ENCODE results near the gene GPER1.
"Not testable (repeated sequence)": the region's sequence is repeated elsewhere in the genome, so short reads cannot be mapped to it uniquely, and the experiment has no call there.

The GPER1 gene

GRCh38 chr7:1109581-1110310 lies 21.8 kb downstream of the GPER1 start:
- no peak overlapping the region for H3K9ac ChIP-seq (ENCODE audit: low read length in 5 of 5)
- H3K4me1 ChIP-seq (ENCODE audit: control insufficient read depth in 5 of 5, insufficient read depth in 5 of 5, low read length in 5 of 5): peaks cover 0 to 12% (median 0%) of the 10 kb centered on the region in 5 donors
- H3K27me3 ChIP-seq (ENCODE audit: control insufficient read depth in 5 of 5, insufficient read depth in 4 of 5, low read length in 5 of 5): peaks cover 0 to 4% (median 0%) of the 10 kb centered on the region in 5 donors
- H3K36me3 ChIP-seq (ENCODE audit: control insufficient read depth in 5 of 5, insufficient read depth in 5 of 5, low read length in 5 of 5): peaks cover 0 to 8% (median 0%) of the 10 kb centered on the region in 5 donors
- no peaks in the 10 kb centered on the region for H3K9me3 ChIP-seq (ENCODE audit: control insufficient read depth in 5 of 5, low read length in 5 of 5)
- H3K27ac ChIP-seq (ENCODE audit: low read depth, low read length): no peak overlapping the region
- no peak overlapping the region for H3K4me3 ChIP-seq (ENCODE audit: low read depth in 1 of 5, low read length in 5 of 5)

DNA sequence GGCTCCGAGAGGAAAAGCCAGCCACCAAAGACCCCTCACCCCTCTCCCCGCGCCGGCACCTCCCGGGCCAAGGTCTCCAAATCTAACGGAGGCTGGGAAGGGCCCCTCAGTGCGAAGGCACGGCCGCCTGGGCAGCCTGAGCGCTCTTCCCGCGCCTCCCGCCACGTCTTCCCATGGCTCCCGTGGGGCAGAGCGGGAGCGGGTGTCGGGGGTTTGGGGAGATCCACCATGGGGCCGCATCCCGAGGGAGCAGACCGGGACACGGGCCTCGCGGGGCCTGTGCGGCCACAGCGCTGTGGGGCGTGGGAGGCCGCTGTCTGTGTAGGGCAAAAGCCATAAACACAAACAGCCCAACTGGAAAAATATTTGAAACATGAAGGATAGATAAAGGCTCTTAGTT lies 22.4 kb downstream of the GPER1 start:
- no peak overlapping the region for H3K9ac ChIP-seq (ENCODE audit: low read length in 5 of 5)
- peaks cover 0 to 8% (median 0%) of the 10 kb centered on the region in 5 donors for H3K36me3 ChIP-seq (ENCODE audit: control insufficient read depth in 5 of 5, insufficient read depth in 5 of 5, low read length in 5 of 5)
- no peaks in the 10 kb centered on the region for H3K9me3 ChIP-seq (ENCODE audit: control insufficient read depth in 5 of 5, low read length in 5 of 5)
- H3K27ac ChIP-seq (ENCODE audit: low read depth, low read length): no peak overlapping the region
- no peak overlapping the region for H3K4me3 ChIP-seq (ENCODE audit: low read depth in 1 of 5, low read length in 5 of 5)
- H3K27me3 ChIP-seq (ENCODE audit: control insufficient read depth in 5 of 5, insufficient read depth in 4 of 5, low read length in 5 of 5): peaks cover 0 to 4% (median 0%) of the 10 kb centered on the region in 5 donors
- peaks cover 0 to 10% (median 0%) of the 10 kb centered on the region in 5 donors for H3K4me1 ChIP-seq (ENCODE audit: control insufficient read depth in 5 of 5, insufficient read depth in 5 of 5, low read length in 5 of 5)

DNA sequence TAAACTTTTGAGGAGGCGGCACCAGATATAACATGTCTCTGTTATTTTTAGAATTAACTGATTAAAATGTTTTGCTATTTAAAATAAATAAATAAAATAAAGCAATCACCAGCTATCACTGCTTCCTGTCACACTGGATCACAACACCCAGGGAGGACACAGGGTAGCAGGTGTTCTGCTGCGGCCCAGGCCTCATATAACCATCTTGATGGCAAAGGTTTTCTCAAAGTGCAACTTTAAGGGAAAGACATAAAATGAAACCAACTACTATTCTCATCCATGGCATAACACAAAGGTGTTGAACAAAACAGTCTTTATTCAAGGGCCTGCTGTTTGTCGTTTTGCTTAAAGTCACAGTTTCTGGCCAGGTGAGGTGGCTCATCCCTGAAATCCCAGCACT lies 23.2 kb downstream of the GPER1 start:
- H3K27ac ChIP-seq (ENCODE audit: low read depth, low read length): no peak overlapping the region
- H3K9ac ChIP-seq (ENCODE audit: low read length in 5 of 5): no peak overlapping the region
- H3K4me1 ChIP-seq (ENCODE audit: control insufficient read depth in 5 of 5, insufficient read depth in 5 of 5, low read length in 5 of 5): peaks cover 0 to 10% (median 0%) of the 10 kb centered on the region in 5 donors
- H3K36me3 ChIP-seq (ENCODE audit: control insufficient read depth in 5 of 5, insufficient read depth in 5 of 5, low read length in 5 of 5): peaks cover 0 to 8% (median 0%) of the 10 kb centered on the region in 5 donors
- no peaks in the 10 kb centered on the region for H3K9me3 ChIP-seq (ENCODE audit: control insufficient read depth in 5 of 5, low read length in 5 of 5)
- H3K4me3 ChIP-seq (ENCODE audit: low read depth in 1 of 5, low read length in 5 of 5): no peak overlapping the region
- H3K27me3 ChIP-seq (ENCODE audit: control insufficient read depth in 5 of 5, insufficient read depth in 4 of 5, low read length in 5 of 5): peaks cover 0 to 4% (median 0%) of the 10 kb centered on the region in 5 donors

- Histone ChIP-seq H3K27ac (ENCODE audit: low read depth, low read length) (no peak overlapping the region), H3K9ac (ENCODE audit: low read length in 5 of 5) (no peak overlapping the region), H3K9me3 (ENCODE audit: control insufficient read depth in 5 of 5, low read length in 5 of 5) (no peaks in the 10 kb centered on the region), H3K36me3 (ENCODE audit: control insufficient read depth in 5 of 5, insufficient read depth in 5 of 5, low read length in 5 of 5) (peaks cover 0 to 8% (median 0%) of the 10 kb centered on the region in 5 donors), H3K4me3 (ENCODE audit: low read depth in 1 of 5, low read length in 5 of 5) (no peak overlapping the region), H3K4me1 (ENCODE audit: control insufficient read depth in 5 of 5, insufficient read depth in 5 of 5, low read length in 5 of 5) (peaks cover 0 to 2% (median 0%) of the 10 kb centered on the region in 5 donors), H3K27me3 (ENCODE audit: control insufficient read depth in 5 of 5, insufficient read depth in 4 of 5, low read length in 5 of 5) (peaks cover 0 to 4% (median 0%) of the 10 kb centered on the region in 5 donors)
Measured at GRCh38 chr7:1112109-1112508, 24.2 kb downstream of the GPER1 start.

DNA sequence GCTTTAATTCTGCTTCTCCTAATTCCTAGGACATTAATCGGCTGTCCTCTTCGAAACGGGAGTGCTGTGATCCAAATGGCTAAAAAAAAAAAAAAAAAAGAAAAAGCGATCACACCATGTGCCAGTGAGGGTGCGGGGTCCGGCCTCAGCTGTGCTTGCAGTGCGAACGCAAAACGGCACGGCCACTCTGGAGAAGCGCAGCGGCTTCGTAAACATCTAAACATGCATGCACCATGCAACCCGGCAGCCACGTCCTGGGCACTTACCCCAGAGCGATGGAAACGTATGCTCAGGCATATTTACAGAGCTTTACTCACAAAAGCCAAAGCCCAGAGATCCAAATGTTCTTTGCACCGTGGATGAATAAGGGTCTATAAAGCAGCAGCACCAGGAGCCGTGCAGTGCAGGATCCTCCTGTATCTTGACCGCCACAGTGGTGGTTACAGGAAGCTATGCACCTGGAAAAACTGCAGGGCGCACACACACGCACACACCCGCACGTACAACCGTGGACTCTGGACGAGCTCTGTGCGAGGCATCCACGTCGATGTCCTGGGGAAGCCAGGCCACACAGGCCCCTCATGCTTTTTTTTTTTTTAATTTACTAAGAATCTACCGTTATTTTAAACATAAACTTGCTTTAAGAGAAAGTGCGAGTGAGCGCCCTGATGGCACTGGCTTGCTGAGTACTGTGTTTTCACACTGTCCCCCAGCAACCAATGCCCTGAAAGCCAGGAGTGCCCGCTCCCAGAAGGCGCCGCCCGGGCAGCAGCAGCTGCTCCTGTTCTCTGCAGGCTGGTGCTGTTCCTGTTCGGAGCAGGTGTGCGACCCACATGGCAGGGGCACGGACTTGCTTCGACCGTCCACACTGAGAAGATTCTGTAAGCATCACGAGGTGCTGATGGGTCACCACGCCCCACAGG lies 25.0 kb downstream of the GPER1 start:
- no peak overlapping the region for H3K4me3 ChIP-seq (ENCODE audit: low read depth in 1 of 5, low read length in 5 of 5)
- H3K4me1 ChIP-seq (ENCODE audit: control insufficient read depth in 5 of 5, insufficient read depth in 5 of 5, low read length in 5 of 5): peaks cover 0 to 2% (median 0%) of the 10 kb centered on the region in 5 donors
- H3K36me3 ChIP-seq (ENCODE audit: control insufficient read depth in 5 of 5, insufficient read depth in 5 of 5, low read length in 5 of 5): peaks cover 0 to 8% (median 0%) of the 10 kb centered on the region in 5 donors
- H3K27ac ChIP-seq (ENCODE audit: low read depth, low read length): no peak overlapping the region
- H3K9ac ChIP-seq (ENCODE audit: low read length in 5 of 5): no peak overlapping the region
- no peaks in the 10 kb centered on the region for H3K9me3 ChIP-seq (ENCODE audit: control insufficient read depth in 5 of 5, low read length in 5 of 5)
- H3K27me3 ChIP-seq (ENCODE audit: control insufficient read depth in 5 of 5, insufficient read depth in 4 of 5, low read length in 5 of 5): peaks cover 0 to 4% (median 0%) of the 10 kb centered on the region in 5 donors

DNA sequence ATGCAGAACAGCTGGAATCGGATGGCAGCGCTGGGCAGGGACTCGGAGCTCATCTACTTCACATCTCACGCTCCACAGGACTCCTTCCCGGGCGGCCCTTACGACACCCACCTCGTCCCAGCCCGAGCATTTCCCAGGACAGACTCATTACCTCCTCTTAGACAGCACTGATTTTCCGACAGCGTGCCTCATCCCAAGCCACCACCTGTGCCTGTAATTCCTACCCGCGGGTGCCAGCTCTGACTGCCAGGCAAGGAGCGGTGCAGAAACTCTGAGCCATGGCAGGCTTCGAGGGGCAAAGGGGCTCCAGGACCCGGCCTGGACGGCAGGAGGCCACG lies 25.6 kb downstream of the GPER1 start:
- Histone ChIP-seq H3K9ac (ENCODE audit: low read length in 5 of 5) (no peak overlapping the region), H3K9me3 (ENCODE audit: control insufficient read depth in 5 of 5, low read length in 5 of 5) (no peaks in the 10 kb centered on the region), H3K4me1 (ENCODE audit: control insufficient read depth in 5 of 5, insufficient read depth in 5 of 5, low read length in 5 of 5) (peaks cover 0 to under 1% (median 0%) of the 10 kb centered on the region in 5 donors), H3K4me3 (ENCODE audit: low read depth in 1 of 5, low read length in 5 of 5) (no peak overlapping the region), H3K27me3 (ENCODE audit: control insufficient read depth in 5 of 5, insufficient read depth in 4 of 5, low read length in 5 of 5) (peaks cover 0 to under 1% (median 0%) of the 10 kb centered on the region in 5 donors), H3K36me3 (ENCODE audit: control insufficient read depth in 5 of 5, insufficient read depth in 5 of 5, low read length in 5 of 5) (peaks cover 0 to 8% (median 0%) of the 10 kb centered on the region in 5 donors), H3K27ac (ENCODE audit: low read depth, low read length) (no peak overlapping the region)

DNA sequence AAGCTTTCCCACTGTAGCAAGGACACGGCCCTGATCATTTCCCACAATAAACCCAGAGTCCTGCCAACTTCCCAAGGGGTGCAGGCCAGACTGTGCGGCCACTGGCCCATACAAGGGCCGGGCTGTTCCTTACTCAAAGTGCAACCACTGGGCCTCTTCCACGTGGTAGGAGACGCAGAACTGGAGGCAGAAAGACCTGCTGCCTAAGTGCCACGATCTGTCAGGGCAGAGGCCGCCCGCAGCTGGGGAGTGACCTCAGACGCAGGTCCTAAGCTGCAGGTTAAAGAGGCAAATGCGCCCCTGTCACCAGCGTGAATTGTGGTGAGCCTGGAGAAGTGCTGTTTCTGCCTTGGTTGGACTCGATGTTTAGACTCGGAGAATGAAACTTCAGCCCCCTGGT lies 26.2 kb downstream of the GPER1 start:
- Histone ChIP-seq H3K4me1 (ENCODE audit: control insufficient read depth in 5 of 5, insufficient read depth in 5 of 5, low read length in 5 of 5) (no peaks in the 10 kb centered on the region), H3K36me3 (ENCODE audit: control insufficient read depth in 5 of 5, insufficient read depth in 5 of 5, low read length in 5 of 5) (peaks cover 0 to 8% (median 0%) of the 10 kb centered on the region in 5 donors), H3K9ac (ENCODE audit: low read length in 5 of 5) (no peak overlapping the region), H3K27me3 (ENCODE audit: control insufficient read depth in 5 of 5, insufficient read depth in 4 of 5, low read length in 5 of 5) (no peaks in the 10 kb centered on the region), H3K9me3 (ENCODE audit: control insufficient read depth in 5 of 5, low read length in 5 of 5) (no peaks in the 10 kb centered on the region), H3K27ac (ENCODE audit: low read depth, low read length) (no peak overlapping the region), H3K4me3 (ENCODE audit: low read depth in 1 of 5, low read length in 5 of 5) (no peak overlapping the region)

DNA sequence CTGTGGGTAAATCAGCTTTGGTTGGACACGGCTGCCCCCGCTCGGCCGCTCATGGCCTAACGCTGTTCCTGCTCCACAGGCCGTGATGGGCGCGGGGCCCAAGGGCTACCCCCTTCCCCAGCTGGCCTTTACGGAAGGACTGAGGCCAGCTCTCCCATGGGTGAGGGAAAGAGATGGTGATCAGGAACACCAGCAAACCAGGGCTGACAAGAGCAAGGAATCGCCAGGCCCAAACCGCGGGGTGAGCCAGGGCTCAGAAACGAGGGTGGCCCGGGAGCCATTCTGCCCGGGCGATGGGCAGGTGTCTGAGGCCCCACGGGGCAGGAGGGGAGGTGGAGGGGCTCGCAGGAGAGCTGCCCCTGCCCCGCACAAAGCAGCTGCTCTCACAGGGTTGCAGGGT lies 26.6 kb downstream of the GPER1 start:
- Histone ChIP-seq H3K9ac (ENCODE audit: low read length in 5 of 5) (no peak overlapping the region), H3K4me3 (ENCODE audit: low read depth in 1 of 5, low read length in 5 of 5) (no peak overlapping the region), H3K9me3 (ENCODE audit: control insufficient read depth in 5 of 5, low read length in 5 of 5) (no peaks in the 10 kb centered on the region), H3K27me3 (ENCODE audit: control insufficient read depth in 5 of 5, insufficient read depth in 4 of 5, low read length in 5 of 5) (no peaks in the 10 kb centered on the region), H3K27ac (ENCODE audit: low read depth, low read length) (no peak overlapping the region), H3K36me3 (ENCODE audit: control insufficient read depth in 5 of 5, insufficient read depth in 5 of 5, low read length in 5 of 5) (peaks cover 0 to 8% (median 0%) of the 10 kb centered on the region in 5 donors), H3K4me1 (ENCODE audit: control insufficient read depth in 5 of 5, insufficient read depth in 5 of 5, low read length in 5 of 5) (no peaks in the 10 kb centered on the region)

- not testable (repeated sequence) for H3K4me3 ChIP-seq (ENCODE audit: low read depth in 1 of 5, low read length in 5 of 5); H3K9me3 ChIP-seq (ENCODE audit: control insufficient read depth in 5 of 5, low read length in 5 of 5); H3K27ac ChIP-seq (ENCODE audit: low read depth, low read length); H3K27me3 ChIP-seq (ENCODE audit: control insufficient read depth in 5 of 5, insufficient read depth in 4 of 5, low read length in 5 of 5); H3K9ac ChIP-seq (ENCODE audit: low read length in 5 of 5); H3K4me1 ChIP-seq (ENCODE audit: control insufficient read depth in 5 of 5, insufficient read depth in 5 of 5, low read length in 5 of 5); H3K36me3 ChIP-seq (ENCODE audit: control insufficient read depth in 5 of 5, insufficient read depth in 5 of 5, low read length in 5 of 5)
Measured at GRCh38 chr7:1115171-1116045, 27.5 kb downstream of the GPER1 start.

All from subcutaneous abdominal adipose tissue (tissue), 5 donors.